K562 (cell line): Measurements from ENCODE around the gene GTPBP1. TPM values are rescaled to one million over a fixed set of nuclear protein-coding genes. Genes with fewer than 3 reads are reported as not detected.
A peak's percentile ranks its signal among the peaks of the same experiment; 100 is the strongest.

Experiments
- ATAC-seq: fragments of 200-7000 bp; cut with Tn5 transposase; 3 replicates; pipeline ENCODE4 v1.9.1; 2020; ENCODE audit warnings: moderate library complexity
- BruUV-seq: library from RNA; stranded (reverse); fragments of 400-500 nt; replicated peaks from 2 replicates; lab custom pipeline; 2021; lab: Mats Ljungman, UMichigan
- CTCF ChIA-PET: fragments of 300-600 bp; formaldehyde crosslinking; extraction: SDS; loops from one replicate; lab custom pipeline; 2021; ENCODE audit warnings: low intra/inter-chr PET ratio; lab: Yijun Ruan, JAX
- POLR2A ChIA-PET: fragments of 300-600, 350-650 bp; sonication (Branson Sonifier 250); formaldehyde crosslinking; extraction: SDS; loops from one replicate; lab custom pipeline; 2021; ENCODE audit warnings: antibody characterized with exemption, inconsistent platforms; lab: Yijun Ruan, JAX
- DNase-seq, 4 experiments: peaks; one replicate each; pipeline versions ENCODE4 v3.0.0 to v3.0.0-alpha.2; 2011 to 2018; ENCODE audit warnings: low spot score in 3 of 4, mixed read lengths in 3 of 4; ENCODE audit errors: extremely low read depth in 1 of 4
- FAIRE-seq: peaks from 2 replicates; lab custom pipeline; 2011; peaks lifted over from hg19 to GRCh38; lab: Jason Lieb, UNC
- H2AFZ ChIP-seq: 2 replicates; pipeline ENCODE4 v1.6.0; 2011; ENCODE audit warnings: low read depth, low read length, control low read depth, inconsistent platforms
- H3K27ac ChIP-seq: fragments of 200-600 bp; 3 replicates; pipeline ENCODE4 v1.8.0; 2011; ENCODE audit warnings: low read depth, mild to moderate bottlenecking, control low read depth, inconsistent platforms, low read length, moderate library complexity, mixed read lengths; ENCODE audit errors: extremely low read depth
- H3K27me3 ChIP-seq, 2 experiments: fragments of 300-600 bp in 1 of 2; 2 replicates in 1 of 2; 3 replicates in 1 of 2; pipeline versions ENCODE4 v1.6.0 to v1.8.0; 2011; ENCODE audit warnings: inconsistent platforms in 2 of 2, low read length in 2 of 2, mild to moderate bottlenecking in 1 of 2, mixed read lengths in 1 of 2, moderate library complexity in 1 of 2; ENCODE audit not compliant: control insufficient read depth in 2 of 2, insufficient read depth in 2 of 2
- H3K36me3 ChIP-seq: fragments of 300-600 bp; 3 replicates; pipeline ENCODE4 v1.8.0; 2011; ENCODE audit warnings: mild to moderate bottlenecking, low read length, inconsistent platforms; ENCODE audit not compliant: control insufficient read depth, insufficient read depth
- H3K4me1 ChIP-seq, 2 experiments: fragments of 200-600 bp in 1 of 2; replicated peaks in 1 of 2; 2 replicates in 1 of 2; 3 replicates in 1 of 2; pipeline versions ENCODE4 v1.5.1 to v1.8.0; 2011; ENCODE audit warnings: inconsistent platforms in 2 of 2, low read length in 2 of 2, mild to moderate bottlenecking in 1 of 2, mixed read lengths in 1 of 2, moderate library complexity in 1 of 2; ENCODE audit not compliant: control insufficient read depth in 2 of 2, insufficient read depth in 2 of 2
- H3K4me2 ChIP-seq: 2 replicates; pipeline ENCODE4 v1.6.1; 2011; ENCODE audit warnings: low read length, control low read depth, inconsistent platforms, mixed read lengths; ENCODE audit not compliant: insufficient read depth
- H3K4me3 ChIP-seq: fragments of 200-600 bp; sonication (generic), shearing (Covaris generic); 2 replicates; pipeline ENCODE4 v1.5.1; 2016; ENCODE audit warnings: control low read depth, inconsistent platforms
- H3K79me2 ChIP-seq: fragments of 200-600 bp; 3 replicates; pipeline ENCODE4 v1.8.0; 2011; ENCODE audit warnings: low read length, inconsistent platforms; ENCODE audit not compliant: control insufficient read depth, insufficient read depth
- H3K9ac ChIP-seq, 2 experiments: 2 replicates each; pipeline versions ENCODE4 v1.6.0 to v1.6.1; 2011; ENCODE audit warnings: low read depth in 2 of 2, low read length in 2 of 2, control low read depth in 1 of 2, inconsistent platforms in 1 of 2, mild to moderate bottlenecking in 1 of 2, mixed read lengths in 1 of 2; ENCODE audit not compliant: insufficient read depth in 1 of 2
- H3K9me1 ChIP-seq: one replicate; pipeline ENCODE4 v1.6.0; 2011; ENCODE audit warnings: inconsistent platforms, mild to moderate bottlenecking, low read length, moderate library complexity; ENCODE audit not compliant: control insufficient read depth, insufficient read depth
- H3K9me3 ChIP-seq: replicated peaks from 2 replicates; pipeline ENCODE4 v1.5.1; 2011; ENCODE audit warnings: low read depth, low read length, inconsistent platforms; ENCODE audit not compliant: control insufficient read depth, insufficient read depth
- H4K20me1 ChIP-seq: replicated peaks from 2 replicates; pipeline ENCODE4 v1.6.1; 2011; ENCODE audit warnings: low read length, inconsistent platforms, mixed read lengths; ENCODE audit not compliant: control insufficient read depth, insufficient read depth
- ASH1L ChIP-seq: fragments of 450-650 bp; IDR thresholded peaks from 2 replicates; pipeline ENCODE4 v1.6.1; 2018; ENCODE audit warnings: borderline replicate concordance, mild to moderate bottlenecking, low read depth; ENCODE audit not compliant: partially characterized antibody
- BDP1 ChIP-seq: IDR thresholded peaks from 3 replicates; pipeline ENCODE4 v1.6.1; 2011; ENCODE audit not compliant: insufficient read length, insufficient read depth
- BHLHE40 ChIP-seq: IDR thresholded peaks from 2 replicates; pipeline ENCODE4 v1.6.1; 2011; ENCODE audit warnings: low read length, improper control_type of control experiment
- CBX3 ChIP-seq, 2 experiments: IDR thresholded peaks; 1 replicate in 1 of 2; 2 replicates in 1 of 2; pipeline ENCODE4 v1.6.1; 2012; ENCODE audit warnings: inconsistent platforms in 2 of 2, low read length in 2 of 2, borderline replicate concordance in 1 of 2, control low read depth in 1 of 2
- CEBPG ChIP-seq, 3 experiments: fragments of 200-800 bp in 1 of 3; sonication (Bioruptor generic) in 1 of 3; sonication (generic) in 1 of 3; formaldehyde crosslinking in 1 of 3; IDR thresholded peaks in 2 of 3; conservative IDR thresholded peaks in 1 of 3; 2 replicates each; pipeline versions ENCODE4 v1.6.1 to v1.8.0; 2016 to 2022; ENCODE audit warnings: missing compliant biosample characterization in 2 of 3, missing genetic modification characterization in 2 of 3, mild to moderate bottlenecking in 1 of 3, missing genetic modification reagents in 1 of 3
- CHCHD3 ChIP-seq: fragments of 250-450 bp; sonication (Bioruptor Pico); IDR thresholded peaks from 2 replicates; pipeline ENCODE4 v2.1.2; 2022; ENCODE audit warnings: mild to moderate bottlenecking
- FOS ChIP-seq: IDR thresholded peaks from 3 replicates; pipeline ENCODE4 v1.6.1; 2011; ENCODE audit not compliant: insufficient read length; ENCODE audit errors: extremely low read depth
- GABPA ChIP-seq: fragments of 200-800 bp; sonication (Bioruptor generic); conservative IDR thresholded peaks from 2 replicates; pipeline ENCODE4 v1.6.1; 2016; ENCODE audit warnings: low read depth, missing genetic modification characterization, missing compliant biosample characterization
- KLF16 ChIP-seq: IDR thresholded peaks from 2 replicates; pipeline ENCODE4 v1.6.1; 2016; ENCODE audit warnings: antibody characterized with exemption
- MYBL2 ChIP-seq, 2 experiments: fragments of 450-650 bp in 1 of 2; sonication (generic) in 1 of 2; formaldehyde crosslinking in 1 of 2; IDR thresholded peaks; 2 replicates each; pipeline versions ENCODE4 v1.6.1 to v1.8.1; 2017 to 2022; ENCODE audit warnings: borderline replicate concordance in 1 of 2, inconsistent platforms in 1 of 2, low read depth in 1 of 2, mild to moderate bottlenecking in 1 of 2, missing genetic modification reagents in 1 of 2, moderate library complexity in 1 of 2
- PBX2 ChIP-seq, 2 experiments: IDR thresholded peaks in 1 of 2; conservative IDR thresholded peaks in 1 of 2; 2 replicates each; pipeline ENCODE4 v1.6.1; 2016; ENCODE audit warnings: low read depth in 2 of 2, mild to moderate bottlenecking in 1 of 2, missing compliant biosample characterization in 1 of 2, missing genetic modification characterization in 1 of 2, moderate library complexity in 1 of 2
- RBFOX2 ChIP-seq: fragments of 200-400 bp; formaldehyde crosslinking; IDR thresholded peaks from 2 replicates; pipeline ENCODE4 v1.6.1; 2017; ENCODE audit warnings: low read depth, mild to moderate bottlenecking, low read length, moderate library complexity
- SIX5 ChIP-seq, 2 experiments: IDR thresholded peaks; 2 replicates each; pipeline ENCODE4 v1.6.1; 2011; ENCODE audit warnings: low read length in 2 of 2, borderline replicate concordance in 1 of 2, low read depth in 1 of 2, mild to moderate bottlenecking in 1 of 2, moderate library complexity in 1 of 2; ENCODE audit not compliant: insufficient read depth in 1 of 2
- SMARCE1 ChIP-seq: fragments of 450-650 bp; IDR thresholded peaks from 2 replicates; pipeline ENCODE4 v1.7.1; 2016; ENCODE audit warnings: mild to moderate bottlenecking
- SREBF2 ChIP-seq: sonication (generic); formaldehyde crosslinking; IDR thresholded peaks from 2 replicates; pipeline ENCODE4 v1.4.0; 2020; ENCODE audit warnings: mild to moderate bottlenecking, missing genetic modification reagents
- ZBTB7A ChIP-seq: IDR thresholded peaks from 2 replicates; pipeline ENCODE4 v1.6.1; 2011; ENCODE audit warnings: low read depth, mild to moderate bottlenecking, low read length, moderate library complexity, borderline replicate concordance; ENCODE audit not compliant: control insufficient read depth
- ZC3H4 ChIP-seq: sonication (generic); formaldehyde crosslinking; IDR thresholded peaks from 2 replicates; pipeline ENCODE4 v1.9.0; 2021; ENCODE audit warnings: missing genetic modification reagents, borderline replicate concordance
- ZNF277 ChIP-seq: fragments of 250-450 bp; sonication (Bioruptor Pico); IDR thresholded peaks from 2 replicates; pipeline ENCODE4 v1.8.0; 2022; ENCODE audit warnings: inconsistent platforms, mild to moderate bottlenecking, moderate library complexity, borderline replicate concordance
- WGBS: fragments of 100-300 bp; shearing (Covaris generic); methylation state at CpG from one replicate; pipeline ENCODE4 v1.1.6; 2016; ENCODE audit warnings: low coverage, mixed read lengths; ENCODE audit not compliant: insufficient coverage; ENCODE audit errors: missing lambda C conversion rate; 5-methylcytosine and 5-hydroxymethylcytosine counted together
- in situ Hi-C: fragments of 300-500 bp; cut with MboI; formaldehyde crosslinking; loops from 4 replicates; pipeline ENCODE4 v1.15.0; 2018; ENCODE audit warnings: inconsistent platforms, mixed read lengths
- intact Hi-C: fragments of 100-400 bp; cut with micrococcal nuclease; formaldehyde crosslinking; loops from 2 replicates; pipeline ENCODE4 v1.14.2; 2022
- polyA plus RNA-seq, 8 experiments: library from polyadenylated mRNA; depleted of rRNA in 4 of 8; stranded (reverse) in 5 of 8; unstranded in 3 of 8; fragments of >200 nt; fragmentation: Nextera tagmentation in 2 of 8; fragmentation: Illumina TruSeq in 1 of 8; extraction: Ambion mirVana in 2 of 8; extraction: Trizol in 1 of 8; gene quantifications; 2 replicates each; pipeline versions ENCODE4 v1.2.1 to v1.2.3, GENCODE V29; 2011 to 2014; ENCODE audit warnings: inconsistent platforms in 1 of 8, missing spikeins in 1 of 8
- total RNA-seq, 7 experiments: library from RNA; depleted of rRNA in 6 of 7; stranded (reverse); fragments of >200 nt in 6 of 7; fragmentation: Illumina TruSeq in 2 of 7; extraction: Trizol in 2 of 7; gene quantifications; 2 replicates each; pipeline versions ENCODE4 v1.2.1 to v1.2.3, GENCODE V29; 2011 to 2021; ENCODE audit warnings: low replicate concordance in 1 of 7

GTPBP1 gene
- total and polyA plus RNA-seq, 9 of the 15 experiments (the other 6 are each of a cell fraction or from before 2014, with no cell fraction given): 0.83 to 53.2 (median 23.3) TPM

GRCh38 chr22:38699784-38700183, 6.0 kb upstream of the GTPBP1 start:
- Histone ChIP-seq H3K9me3 (no peaks in the 10 kb centered on the region), H3K36me3 (peaks cover 27% of the 10 kb centered on the region), H3K9ac (peak overlapping the region; percentile 86 to 96; a peak in 3 of 4 replicates), H3K27ac (peak overlapping the region; percentile 89), H3K4me3 (peak overlapping the region; percentile 89), H2AFZ (no peak overlapping the region), H3K27me3 (no peaks in the 10 kb centered on the region), H3K9me1 (no peaks in the 10 kb centered on the region), H4K20me1 (no peaks in the 10 kb centered on the region; the same call in 1 of the 2 replicates), H3K4me1 (peaks cover 41 to 42% of the 10 kb centered on the region in 2 experiments; a peak in 4 of 5 replicates), H3K4me2 (peak overlapping the region; percentile 83), H3K79me2 (peaks cover 60% of the 10 kb centered on the region)
- FAIRE-seq (no peak), ATAC-seq (no peak), DNase-seq (no peak)
- in situ Hi-C loops: no loop called here
- WGBS: 3% methylated on average over 6 of the region's 6 CpGs
- ChIA-PET CTCF (no interaction called here), POLR2A (interaction anchor here (0.6 to 1.5 kb wide), 6 partner anchors 13 to 820 kb away, joined by 3 to 9 read pairs (median 3); partner anchors contain the start of genes ATF4 and TOMM22)
- intact Hi-C loops: no loop called here
- TSS peak; percentile 86 for BruUV-seq
- TF ChIP-seq ZC3H4: 0 out of 2 replicates have a peak, but pooled peaks have one; percentile 38
- no peak for TF ChIP-seq SREBF2
- no peak for TF ChIP-seq FOS
- no peak for TF ChIP-seq SMARCE1
- no peak for TF ChIP-seq BHLHE40
- TF ChIP-seq ASH1L: no peak
- no peak for TF ChIP-seq BDP1
- TF ChIP-seq SIX5 (IDR thresholded peaks at IDR 0.05; ENCODE audit: borderline replicate concordance in 1 of 2, insufficient read depth in 1 of 2, low read depth in 1 of 2, low read length in 2 of 2): no peak
- no peak for TF ChIP-seq GABPA (tag)
- no peak for TF ChIP-seq CBX3 (IDR thresholded peaks at IDR 0.05; ENCODE audit: borderline replicate concordance in 1 of 2, low read length in 2 of 2)
- no peak for TF ChIP-seq PBX2 (CRISPR knock-in tag; IDR thresholded peaks at IDR 0.05; ENCODE audit: low read depth)
- TF ChIP-seq PBX2 (tag; conservative IDR thresholded peaks at IDR 0.05; ENCODE audit: low read depth): peak; percentile 56
- no peak for TF ChIP-seq ZNF277
- TF ChIP-seq MYBL2 (IDR thresholded peaks at IDR 0.05; ENCODE audit: low read depth): no peak
- no peak for TF ChIP-seq MYBL2 (CRISPR knock-in tag; IDR thresholded peaks at IDR 0.05; ENCODE audit: borderline replicate concordance)
- TF ChIP-seq ZBTB7A: no peak
- no peak for TF ChIP-seq CHCHD3
- TF ChIP-seq KLF16: no peak
- no peak for TF ChIP-seq RBFOX2
- no peak for TF ChIP-seq CEBPG (CRISPR knock-in tag; IDR thresholded peaks at IDR 0.05)
- no peak for TF ChIP-seq CEBPG (tag; conservative IDR thresholded peaks at IDR 0.05 in 1 of 2, IDR thresholded peaks at IDR 0.05 in 1 of 2)
